GM23338 (cell line): ENCODE measurements around the gene KRTAP5-6. TPM values are rescaled to one million over a fixed set of nuclear protein-coding genes. Genes with fewer than 3 reads are reported as not detected.

Experiments
- ATAC-seq: fragments of 200-7000 bp; cut with Tn5 transposase; 3 replicates; pipeline ENCODE4 v1.9.1; 2020
- DNase-seq: peaks from one replicate; pipeline ENCODE4 v3.0.0-alpha.2; 2015; ENCODE audit warnings: low spot score
- H2AFZ ChIP-seq: fragments of 200-600 bp; sonication (generic); 2 replicates; pipeline ENCODE4 v1.8.0; 2016; ENCODE audit warnings: antibody characterized with exemption, mild to moderate bottlenecking, moderate library complexity
- H3F3A ChIP-seq: fragments of 200-600 bp; sonication (generic); replicated peaks from 2 replicates; pipeline ENCODE4 v1.8.0; 2017; ENCODE audit warnings: antibody characterized with exemption, mixed run types, low read depth
- H3K27ac ChIP-seq: fragments of 200-600 bp; sonication (generic); 2 replicates; pipeline ENCODE4 v1.6.1; 2016; ENCODE audit warnings: low read depth
- H3K27me3 ChIP-seq: fragments of 200-600 bp; sonication (generic); 2 replicates; pipeline ENCODE4 v1.8.0; 2016; ENCODE audit warnings: mild to moderate bottlenecking, mixed run types, moderate library complexity; ENCODE audit not compliant: insufficient read depth
- H3K36me3 ChIP-seq: fragments of 200-600 bp; sonication (generic); 2 replicates; pipeline ENCODE4 v1.8.0; 2016; ENCODE audit warnings: mild to moderate bottlenecking; ENCODE audit not compliant: insufficient read depth
- H3K4me1 ChIP-seq: fragments of 200-600 bp; sonication (generic); 2 replicates; pipeline ENCODE4 v1.8.0; 2016; ENCODE audit warnings: mild to moderate bottlenecking, moderate library complexity; ENCODE audit not compliant: insufficient read depth
- H3K4me2 ChIP-seq: fragments of 200-600 bp; sonication (generic); 2 replicates; pipeline ENCODE4 v1.7.1; 2017; ENCODE audit warnings: mixed run types
- H3K4me3 ChIP-seq: fragments of 200-600 bp; sonication (generic); 2 replicates; pipeline ENCODE4 v1.6.1; 2016; ENCODE audit warnings: mixed run types
- H3K79me2 ChIP-seq: fragments of 200-600 bp; sonication (generic); replicated peaks from 2 replicates; pipeline ENCODE4 v1.8.0; 2017; ENCODE audit warnings: mild to moderate bottlenecking; ENCODE audit not compliant: insufficient read depth
- H3K9me2 ChIP-seq: fragments of 200-600 bp; sonication (generic); 2 replicates; pipeline ENCODE4 v1.8.0; 2017; ENCODE audit not compliant: insufficient read depth
- H4K20me1 ChIP-seq: fragments of 200-600 bp; sonication (generic); replicated peaks from 2 replicates; pipeline ENCODE4 v1.8.0; 2017; ENCODE audit warnings: mild to moderate bottlenecking; ENCODE audit not compliant: insufficient read depth
- H3K27ac Mint-ChIP-seq: 2 replicates; pipeline ENCODE4 v1.8.0; 2020; ENCODE audit warnings: inconsistent platforms, mild to moderate bottlenecking, moderate library complexity, mixed read lengths
- H3K27me3 Mint-ChIP-seq: 3 replicates; pipeline ENCODE4 v1.8.0; 2022; ENCODE audit warnings: low read depth, mild to moderate bottlenecking, moderate library complexity, mixed read lengths, inconsistent platforms; ENCODE audit not compliant: insufficient read depth, poor library complexity
- H3K36me3 Mint-ChIP-seq: 3 replicates; pipeline ENCODE4 v1.8.0; 2021; ENCODE audit warnings: low read depth, mild to moderate bottlenecking, inconsistent platforms, moderate library complexity, mixed read lengths
- H3K4me1 Mint-ChIP-seq: 3 replicates; pipeline ENCODE4 v1.8.0; 2020; ENCODE audit warnings: mild to moderate bottlenecking, inconsistent platforms, mixed read lengths
- H3K4me3 Mint-ChIP-seq: 3 replicates; pipeline ENCODE4 v1.8.0; 2021; ENCODE audit warnings: moderate library complexity, mild to moderate bottlenecking, inconsistent platforms, mixed read lengths
- H3K9me3 Mint-ChIP-seq: 3 replicates; pipeline ENCODE4 v1.8.0; 2020; ENCODE audit warnings: moderate library complexity, mild to moderate bottlenecking, inconsistent platforms, mixed read lengths
- CREB1 ChIP-seq: fragments of 250-450 bp; sonication (Bioruptor Pico); IDR thresholded peaks from 2 replicates; pipeline ENCODE4 v1.5.0; 2020; ENCODE audit warnings: low read depth, mild to moderate bottlenecking, moderate library complexity
- ETS1 ChIP-seq: IDR thresholded peaks from 2 replicates; pipeline ENCODE4 v1.6.1; 2016; ENCODE audit warnings: antibody characterized with exemption
- EZH2 ChIP-seq: fragments of 200-600 bp; sonication (generic); IDR thresholded peaks from one replicate; pipeline ENCODE4 v1.8.0; 2017; ENCODE audit warnings: antibody characterized with exemption, mild to moderate bottlenecking, low read depth; ENCODE audit not compliant: unreplicated experiment
- EZH2phosphoT487 ChIP-seq: fragments of 200-600 bp; sonication (generic); IDR thresholded peaks from one replicate; pipeline ENCODE4 v1.8.1; 2018; ENCODE audit warnings: antibody characterized with exemption; ENCODE audit not compliant: unreplicated experiment
- JUNB ChIP-seq: IDR thresholded peaks from one replicate; pipeline ENCODE4 v1.6.1; 2016; ENCODE audit warnings: antibody characterized with exemption; ENCODE audit not compliant: unreplicated experiment
- NANOG ChIP-seq: IDR thresholded peaks from 2 replicates; pipeline ENCODE4 v1.6.1; 2016; ENCODE audit warnings: antibody characterized with exemption, borderline replicate concordance
- POLR2AphosphoS5 ChIP-seq: IDR thresholded peaks from 2 replicates; pipeline ENCODE4 v1.6.1; 2016; ENCODE audit warnings: antibody characterized with exemption, low read depth
- REST ChIP-seq: IDR thresholded peaks from one replicate; pipeline ENCODE4 v1.6.1; 2018; ENCODE audit warnings: antibody characterized with exemption; ENCODE audit not compliant: unreplicated experiment
- STAT1 ChIP-seq: IDR thresholded peaks from one replicate; pipeline ENCODE4 v1.6.1; 2016; ENCODE audit warnings: antibody characterized with exemption; ENCODE audit not compliant: unreplicated experiment
- ZNF114 ChIP-seq: fragments of 250-450 bp; sonication (Bioruptor Pico); IDR thresholded peaks from 2 replicates; pipeline ENCODE4 v1.5.0; 2020; ENCODE audit warnings: mild to moderate bottlenecking, moderate library complexity
- ZNF331 ChIP-seq: fragments of 250-450 bp; sonication (Bioruptor Pico); IDR thresholded peaks from 2 replicates; pipeline ENCODE4 v1.5.0; 2020; ENCODE audit warnings: low read depth, mild to moderate bottlenecking, moderate library complexity
- ZNF462 ChIP-seq: fragments of 250-450 bp; sonication (Bioruptor Pico); IDR thresholded peaks from 2 replicates; pipeline ENCODE4 v1.5.0; 2020; ENCODE audit warnings: mild to moderate bottlenecking, moderate library complexity
- polyA plus RNA-seq: library from polyadenylated mRNA; unstranded; fragments of >200 nt; fragmentation: Nextera tagmentation; extraction: Ambion mirVana; gene quantifications from 2 replicates; pipeline ENCODE4 v1.2.1, GENCODE V29; 2016
- total RNA-seq: library from RNA; depleted of rRNA; stranded (reverse); fragments of >200 nt; shearing (Covaris generic); gene quantifications from 2 replicates; pipeline ENCODE4 v1.2.3, GENCODE V29; 2014
- TF ChIP-seq, protein P1 (sequence below), 2 experiments: fragments of 200-600 bp in 1 of 2; sonication (generic) in 1 of 2; conservative IDR thresholded peaks; 2 replicates each; pipeline versions ENCODE4 v1.5.1 to v1.6.1; 2016 to 2017; ENCODE audit warnings: antibody characterized with exemption in 2 of 2, low read depth in 2 of 2, mild to moderate bottlenecking in 2 of 2, moderate library complexity in 1 of 2

KRTAP5-6 gene
- total and polyA plus RNA-seq, 2 experiments from 2014 or later: not detected

DNA sequence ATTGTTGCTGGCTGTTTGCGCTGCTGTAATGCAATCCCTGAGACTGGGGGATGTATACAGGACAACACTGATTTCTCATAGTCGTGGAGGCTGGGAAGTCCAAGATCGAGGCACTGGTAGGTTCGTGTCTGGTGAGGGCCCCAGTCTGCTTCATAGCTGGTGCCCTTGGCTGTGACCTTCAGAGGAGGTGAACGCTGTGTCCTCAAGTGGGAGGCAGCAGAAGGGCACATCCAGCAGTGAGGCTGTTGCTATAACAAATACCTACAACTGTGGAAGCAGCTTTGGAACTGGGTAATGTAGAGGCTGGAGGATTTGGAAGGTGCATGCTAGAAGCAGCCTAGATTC lies 46.1 kb upstream of the KRTAP5-6 start:
- H3K36me3 Mint-ChIP-seq: no peaks in the 10 kb centered on the region
- Histone ChIP-seq H3F3A (no peaks in the 10 kb centered on the region), H3K9me2 (no peaks in the 10 kb centered on the region), H4K20me1 (no peaks in the 10 kb centered on the region), H3K27ac (no peak overlapping the region), H3K79me2 (no peaks in the 10 kb centered on the region), H3K4me2 (no peak overlapping the region), H3K4me1 (no peaks in the 10 kb centered on the region), H3K4me3 (no peak overlapping the region), H2AFZ (no peak overlapping the region), H3K27me3 (no peaks in the 10 kb centered on the region), H3K36me3 (no peaks in the 10 kb centered on the region)
- H3K4me3 Mint-ChIP-seq: no peak overlapping the region
- H3K4me1 Mint-ChIP-seq: 0 out of 3 replicates have a peak, but pooled peaks cover 2% of the 10 kb centered on the region
- DNase-seq (no peak), ATAC-seq (no peak)
- no peak overlapping the region for H3K27ac Mint-ChIP-seq
- H3K9me3 Mint-ChIP-seq: no peaks in the 10 kb centered on the region; the same call in 2 of the 3 replicates
- TF ChIP-seq JUNB (no peak), NANOG (no peak), ZNF462 (no peak), CREB1 (CRISPR knock-in tag) (no peak), EZH2phosphoT487 (no peak), ZNF114 (CRISPR knock-in tag) (no peak), STAT1 (no peak), REST (no peak), ETS1 (no peak), ZNF331 (CRISPR knock-in tag) (no peak), EZH2 (no peak), POLR2AphosphoS5 (no peak)
- TF ChIP-seq, protein P1, sequence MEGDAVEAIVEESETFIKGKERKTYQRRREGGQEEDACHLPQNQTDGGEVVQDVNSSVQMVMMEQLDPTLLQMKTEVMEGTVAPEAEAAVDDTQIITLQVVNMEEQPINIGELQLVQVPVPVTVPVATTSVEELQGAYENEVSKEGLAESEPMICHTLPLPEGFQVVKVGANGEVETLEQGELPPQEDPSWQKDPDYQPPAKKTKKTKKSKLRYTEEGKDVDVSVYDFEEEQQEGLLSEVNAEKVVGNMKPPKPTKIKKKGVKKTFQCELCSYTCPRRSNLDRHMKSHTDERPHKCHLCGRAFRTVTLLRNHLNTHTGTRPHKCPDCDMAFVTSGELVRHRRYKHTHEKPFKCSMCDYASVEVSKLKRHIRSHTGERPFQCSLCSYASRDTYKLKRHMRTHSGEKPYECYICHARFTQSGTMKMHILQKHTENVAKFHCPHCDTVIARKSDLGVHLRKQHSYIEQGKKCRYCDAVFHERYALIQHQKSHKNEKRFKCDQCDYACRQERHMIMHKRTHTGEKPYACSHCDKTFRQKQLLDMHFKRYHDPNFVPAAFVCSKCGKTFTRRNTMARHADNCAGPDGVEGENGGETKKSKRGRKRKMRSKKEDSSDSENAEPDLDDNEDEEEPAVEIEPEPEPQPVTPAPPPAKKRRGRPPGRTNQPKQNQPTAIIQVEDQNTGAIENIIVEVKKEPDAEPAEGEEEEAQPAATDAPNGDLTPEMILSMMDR (conservative IDR thresholded peaks at IDR 0.05; ENCODE audit: low read depth in 2 of 2): no peak
- peaks cover 2% of the 10 kb centered on the region for H3K27me3 Mint-ChIP-seq
